RWPE2 (cell line): ENCODE measurements around the gene PPP1R26.

ENCODE experiments used
- ATAC-seq: fragments of 200-7000 bp; cut with Tn5 transposase; 3 replicates; pipeline ENCODE4 v1.9.1; 2021; ENCODE audit warnings: low read depth
- DNase-seq: peaks from one replicate; pipeline ENCODE4 v3.0.0-alpha.2; 2020; ENCODE audit warnings: low spot score
- H3K27ac ChIP-seq: fragments of 450-650 bp; 2 replicates; pipeline ENCODE4 v1.5.1; 2017; ENCODE audit warnings: mild to moderate bottlenecking; ENCODE audit not compliant: poor library complexity, severe bottlenecking
- H3K27me3 ChIP-seq: fragments of 250-450 bp; sonication (Bioruptor Pico); 2 replicates; pipeline ENCODE4 v1.5.1; 2021; ENCODE audit warnings: mild to moderate bottlenecking, moderate library complexity; ENCODE audit not compliant: insufficient read depth, poor library complexity, severe bottlenecking
- H3K36me3 ChIP-seq: fragments of 250-450 bp; sonication (Bioruptor Pico); 2 replicates; pipeline ENCODE4 v1.5.1; 2020; ENCODE audit warnings: low read depth, mild to moderate bottlenecking, moderate library complexity
- H3K4me1 ChIP-seq: fragments of 250-450 bp; sonication (Bioruptor Pico); 2 replicates; pipeline ENCODE4 v1.5.1; 2021; ENCODE audit warnings: mild to moderate bottlenecking, moderate library complexity; ENCODE audit not compliant: insufficient read depth, poor library complexity, severe bottlenecking
- H3K4me3 ChIP-seq: fragments of 250-450 bp; sonication (Bioruptor Pico); 2 replicates; pipeline ENCODE4 v1.5.1; 2021; ENCODE audit warnings: mild to moderate bottlenecking, moderate library complexity; ENCODE audit not compliant: severe bottlenecking
- H3K9me3 ChIP-seq: fragments of 250-450 bp; sonication (Bioruptor Pico); 2 replicates; pipeline ENCODE4 v1.5.1; 2021; ENCODE audit warnings: mild to moderate bottlenecking, moderate library complexity; ENCODE audit not compliant: severe bottlenecking
- CTCF ChIP-seq: fragments of 450-650 bp; IDR thresholded peaks from one replicate; pipeline ENCODE4 v1.5.1; 2017; ENCODE audit warnings: mild to moderate bottlenecking, moderate library complexity; ENCODE audit not compliant: poor library complexity, severe bottlenecking

PPP1R26 gene

GRCh38 chr9:135464181-135464580 lies 15.4 kb upstream of the PPP1R26 start:
- no peak for TF ChIP-seq CTCF
- ATAC-seq = no peak
- Histone ChIP-seq H3K4me1 (peaks cover 14% of the 10 kb centered on the region), H3K9me3 (no peaks in the 10 kb centered on the region), H3K27me3 (no peaks in the 10 kb centered on the region), H3K36me3 (no peaks in the 10 kb centered on the region), H3K27ac (no peak overlapping the region), H3K4me3 (no peak overlapping the region)
- DNase-seq = no peak

GRCh38 chr9:135468854-135469521 lies 10.6 kb upstream of the PPP1R26 start:
- peaks cover 10% of the 10 kb centered on the region for H3K4me1 ChIP-seq
- H3K27me3 ChIP-seq = no peaks in the 10 kb centered on the region
- H3K4me3 ChIP-seq = no peak overlapping the region
- ATAC-seq (peak; percentile 71), DNase-seq (no peak)
- TF ChIP-seq CTCF = no peak
- no peaks in the 10 kb centered on the region for H3K36me3 ChIP-seq
- H3K27ac ChIP-seq = peak overlapping the region; percentile 9
- H3K9me3 ChIP-seq = no peaks in the 10 kb centered on the region

- H3K9me3 ChIP-seq = no peaks in the 10 kb centered on the region
- no peaks in the 10 kb centered on the region for H3K27me3 ChIP-seq
- ATAC-seq (no peak), DNase-seq (no peak)
- no peaks in the 10 kb centered on the region for H3K36me3 ChIP-seq
- peaks cover 10% of the 10 kb centered on the region for H3K4me1 ChIP-seq
- TF ChIP-seq CTCF = no peak
- no peak overlapping the region for H3K27ac ChIP-seq
- H3K4me3 ChIP-seq = no peak overlapping the region
Observed at GRCh38 chr9:135471791-135472640, 7.6 kb upstream of the PPP1R26 start.

GRCh38 chr9:135473972-135474543 lies 5.5 kb upstream of the PPP1R26 start:
- no peaks in the 10 kb centered on the region for H3K27me3 ChIP-seq

More at GRCh38 chr9:135473972-135474543, 5.5 kb upstream of the PPP1R26 start:
- DNase-seq (no peak), ATAC-seq (no peak)
- H3K4me3 ChIP-seq = no peak overlapping the region
- no peak overlapping the region for H3K27ac ChIP-seq
- H3K9me3 ChIP-seq = no peaks in the 10 kb centered on the region
- H3K36me3 ChIP-seq = no peaks in the 10 kb centered on the region
- peaks cover 3% of the 10 kb centered on the region for H3K4me1 ChIP-seq
- no peak for TF ChIP-seq CTCF
